AG04450 (cell line): ENCODE results near the gene PIP5K1B. TPM values are rescaled to one million over a fixed set of nuclear protein-coding genes. Genes with fewer than 3 reads are reported as not detected.

Experiments used
- CTCF ChIA-PET: fragments of 300-600, 350-600 bp; formaldehyde crosslinking; extraction: SDS; loops from one replicate; lab custom pipeline; 2022; ENCODE audit warnings: antibody characterized with exemption, inconsistent platforms; lab: Charles Lee
- POLR2A ChIA-PET: fragments of 350-600 bp; formaldehyde crosslinking; extraction: SDS; loops from one replicate; lab custom pipeline; 2021; ENCODE audit warnings: antibody characterized with exemption, inconsistent platforms; lab: Yijun Ruan, JAX
- DNase-seq: peaks from one replicate; pipeline ENCODE4 v3.0.0-alpha.2; 2011; ENCODE audit warnings: low read depth, low spot score
- H3K27ac ChIP-seq: one replicate; pipeline ENCODE4 v1.5.1; 2012; ENCODE audit warnings: low read depth, low read length, control low read depth
- H3K27me3 ChIP-seq: one replicate; pipeline ENCODE4 v1.6.0; 2012; ENCODE audit warnings: low read length; ENCODE audit not compliant: control insufficient read depth, insufficient read depth
- H3K4me3 ChIP-seq: 2 replicates; pipeline ENCODE4 v1.5.1; 2011; ENCODE audit warnings: mild to moderate bottlenecking, low read depth, low read length, control low read depth
- H3K9me3 ChIP-seq: 2 replicates; pipeline ENCODE4 v1.5.1; 2012; ENCODE audit warnings: low read length; ENCODE audit not compliant: control insufficient read depth, insufficient read depth
- CTCF ChIP-seq: IDR thresholded peaks from 2 replicates; pipeline ENCODE4 v1.5.1; 2011; ENCODE audit warnings: low read depth, low read length, control low read depth, inconsistent platforms
- polyA plus RNA-seq: library from polyadenylated mRNA; depleted of rRNA; stranded (reverse); fragments of >200 nt; gene quantifications from 2 replicates; pipeline ENCODE4 v1.2.3, GENCODE V29; 2011

Gene PIP5K1B
- polyA plus RNA-seq, 1 experiment = not detected

- no peaks in the 10 kb centered on the region for H3K27me3 ChIP-seq
- ChIA-PET POLR2A (no interaction called here), CTCF (no interaction called here)
- no peak for TF ChIP-seq CTCF
- H3K4me3 ChIP-seq = no peak overlapping the region
- no peak for DNase-seq
- H3K9me3 ChIP-seq = no peaks in the 10 kb centered on the region
- H3K27ac ChIP-seq = no peak overlapping the region
These were observed 178.2 kb downstream of the PIP5K1B start for GRCh38 chr9:68883224-68883623.

- DNase-seq = no peak
- Histone ChIP-seq H3K9me3 (no peaks in the 10 kb centered on the region), H3K27ac (no peak overlapping the region), H3K27me3 (no peaks in the 10 kb centered on the region), H3K4me3 (no peak overlapping the region)
- no peak for TF ChIP-seq CTCF
- ChIA-PET CTCF (no interaction called here), POLR2A (no interaction called here)
These were observed 182.2 kb downstream of the PIP5K1B start for GRCh38 chr9:68887232-68887631.

GRCh38 chr9:68894502-68894901, 189.5 kb downstream of the PIP5K1B start:
- H3K4me3 ChIP-seq = no peak overlapping the region
- CTCF ChIA-PET = no interaction called here
- no peak overlapping the region for H3K27ac ChIP-seq
- no peak for DNase-seq
- H3K9me3 ChIP-seq = no peaks in the 10 kb centered on the region
- POLR2A ChIA-PET = no interaction called here
- TF ChIP-seq CTCF = no peak
- H3K27me3 ChIP-seq = no peaks in the 10 kb centered on the region

GRCh38 chr9:68895741-68896478, 190.9 kb downstream of the PIP5K1B start:
- ChIA-PET POLR2A (no interaction called here), CTCF (interaction anchor here (0.6 kb wide), 1 partner anchor 101 kb away, joined by 3 read pairs; no protein-coding TSS in a partner anchor)
- no peaks in the 10 kb centered on the region for H3K9me3 ChIP-seq
- H3K27ac ChIP-seq = no peak overlapping the region
- DNase-seq = no peak
- TF ChIP-seq CTCF = no peak
- no peaks in the 10 kb centered on the region for H3K27me3 ChIP-seq
- no peak overlapping the region for H3K4me3 ChIP-seq

- H3K9me3 ChIP-seq = no peaks in the 10 kb centered on the region
- no peak for DNase-seq
- H3K4me3 ChIP-seq = no peak overlapping the region
- H3K27me3 ChIP-seq = no peaks in the 10 kb centered on the region
- CTCF ChIA-PET = no interaction called here
- no peak overlapping the region for H3K27ac ChIP-seq
- no peak for TF ChIP-seq CTCF
- POLR2A ChIA-PET = no interaction called here
These were observed 191.4 kb downstream of the PIP5K1B start for GRCh38 chr9:68896486-68896885.
